Stimulated activated CD4-positive, alpha-beta T cell treated with anti-CD3 and anti-CD28 coated beads, TNF-alpha, amount 100 ng/mL, for 24 hours (primary cell): ENCODE measurements around the gene OR51B2.

Experiments
- DNase-seq, 3 experiments: peaks; one replicate each; pipeline ENCODE4 v3.0.0-alpha.2; 2020; ENCODE audit warnings: low read depth in 3 of 3

OR51B2 gene

DNA sequence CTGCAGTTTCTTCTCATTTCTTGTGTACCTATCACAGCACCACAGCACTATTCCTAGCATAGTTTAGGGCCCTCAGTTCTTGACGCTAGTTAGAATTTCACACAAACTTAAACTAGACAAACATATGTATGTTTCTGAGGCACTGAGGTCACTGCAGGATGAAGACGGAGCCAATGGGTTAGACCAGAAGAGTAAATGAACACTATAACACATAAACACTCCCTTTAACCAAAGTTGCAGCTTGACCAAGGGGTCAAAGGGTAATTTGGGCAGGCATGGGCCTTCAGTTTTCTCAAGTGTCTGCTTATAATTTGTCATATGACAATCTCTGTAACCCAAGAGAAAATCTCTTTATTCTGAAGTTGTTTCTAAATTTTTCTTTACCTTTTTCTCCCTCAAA, 41.5 kb downstream of the OR51B2 start:
- DNase-seq: no peak

DNA sequence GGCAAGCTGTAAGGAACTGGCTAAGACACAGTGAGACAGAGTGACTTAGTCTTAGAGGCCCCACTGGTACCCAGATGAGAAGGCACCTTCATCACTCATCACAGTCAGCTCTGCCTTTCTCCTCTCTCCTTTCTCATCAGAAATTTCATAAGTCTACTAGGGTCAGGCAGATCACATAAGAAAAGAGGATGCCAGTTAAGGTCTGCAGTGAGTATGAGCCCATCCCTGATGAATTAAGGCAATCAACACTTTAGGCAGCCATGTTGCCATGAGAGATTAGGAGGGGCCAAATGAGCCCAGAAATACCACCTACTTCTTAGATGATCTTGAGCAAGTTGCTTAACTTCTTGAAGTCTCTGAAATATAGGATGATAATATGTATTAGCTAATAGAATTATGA, 42.5 kb downstream of the OR51B2 start:
- no peak for DNase-seq

DNA sequence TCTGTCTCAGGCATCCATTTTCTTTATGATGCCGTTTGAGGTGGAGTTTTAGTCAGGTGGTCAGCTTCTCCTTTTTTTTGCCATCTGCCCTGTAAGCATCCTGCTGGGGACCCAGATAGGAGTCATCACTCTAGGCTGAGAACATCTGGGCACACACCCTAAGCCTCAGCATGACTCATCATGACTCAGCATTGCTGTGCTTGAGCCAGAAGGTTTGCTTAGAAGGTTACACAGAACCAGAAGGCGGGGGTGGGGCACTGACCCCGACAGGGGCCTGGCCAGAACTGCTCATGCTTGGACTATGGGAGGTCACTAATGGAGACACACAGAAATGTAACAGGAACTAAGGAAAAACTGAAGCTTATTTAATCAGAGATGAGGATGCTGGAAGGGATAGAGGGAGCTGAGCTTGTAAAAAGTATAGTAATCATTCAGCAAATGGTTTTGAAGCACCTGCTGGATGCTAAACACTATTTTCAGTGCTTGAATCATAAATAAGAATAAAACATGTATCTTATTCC, 43.5 kb downstream of the OR51B2 start:
- no peak for DNase-seq

DNA sequence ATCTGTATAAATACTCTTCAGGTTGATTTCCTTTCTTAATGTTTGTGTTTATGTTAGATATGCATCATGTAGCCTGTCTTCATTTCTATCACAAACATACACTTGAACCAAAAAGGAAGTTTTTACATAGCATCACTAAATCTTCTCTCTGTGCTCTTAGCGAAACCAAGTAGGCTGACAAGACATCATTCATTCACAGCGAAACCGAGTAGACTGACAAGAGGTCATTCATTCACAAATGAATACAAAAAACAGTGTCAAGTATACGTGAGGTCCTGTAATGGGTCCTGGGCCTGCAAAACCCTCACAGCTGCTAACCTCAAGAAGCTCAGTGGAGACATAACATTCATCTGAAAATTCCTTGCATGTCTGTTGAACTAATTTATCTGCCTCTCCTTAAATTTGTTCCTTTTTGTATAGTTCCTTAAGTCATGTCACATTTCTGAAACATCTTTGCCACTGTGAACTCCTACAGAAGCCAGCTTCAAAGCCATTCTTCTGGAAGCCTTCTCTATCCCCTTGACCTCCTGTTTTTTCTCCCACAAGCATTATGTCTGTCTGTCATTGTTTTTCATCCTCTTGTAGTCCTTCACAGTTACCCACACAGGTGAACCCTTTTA, 44.5 kb downstream of the OR51B2 start:
- DNase-seq: no peak

DNA sequence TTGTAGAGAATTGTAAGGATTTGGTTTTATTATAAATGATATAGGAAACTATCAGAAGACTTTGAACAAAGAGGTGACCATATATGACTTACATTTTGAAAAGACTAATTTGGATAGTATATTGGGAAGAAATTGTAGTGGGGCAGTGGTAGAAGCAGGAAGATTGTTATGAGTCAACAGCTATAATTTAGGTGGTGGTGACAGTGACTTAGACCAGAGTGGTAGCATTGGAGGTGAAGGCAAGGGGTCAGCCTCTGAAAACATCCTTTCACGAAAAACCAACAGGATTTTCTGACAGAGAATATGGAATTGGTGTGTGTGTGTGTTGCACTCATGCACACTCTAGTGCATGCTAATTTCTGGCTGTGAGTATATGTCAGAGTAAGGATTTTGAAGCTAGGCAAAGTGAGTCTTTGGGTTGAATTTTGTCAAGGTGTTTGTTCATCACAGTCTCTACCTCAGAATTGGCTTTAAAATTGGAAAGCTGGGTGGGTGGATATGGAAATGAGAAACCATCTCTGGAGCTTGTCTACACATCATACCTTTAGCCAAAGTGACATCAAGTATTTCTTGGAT, 46.2 kb downstream of the OR51B2 start:
- DNase-seq: no peak

DNA sequence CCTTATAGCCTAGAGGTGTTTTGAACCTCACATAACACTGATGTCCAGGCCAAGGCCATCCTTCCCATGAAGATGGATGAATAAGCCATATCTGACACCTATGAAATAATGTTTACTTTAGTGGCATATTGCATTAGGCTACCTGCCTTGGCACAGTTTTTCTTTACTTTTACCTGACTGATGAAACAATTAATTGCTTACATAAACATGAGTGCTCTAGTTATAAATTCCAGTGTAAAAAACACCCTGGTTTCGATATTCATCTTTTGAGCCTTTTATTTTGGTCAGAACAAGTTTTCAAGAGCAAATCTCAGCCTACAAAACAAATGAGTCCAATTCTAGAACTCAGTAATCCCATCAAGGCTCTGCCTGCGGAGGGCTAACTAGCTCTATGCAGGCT, 47.4 kb downstream of the OR51B2 start:
- DNase-seq: no peak

DNA sequence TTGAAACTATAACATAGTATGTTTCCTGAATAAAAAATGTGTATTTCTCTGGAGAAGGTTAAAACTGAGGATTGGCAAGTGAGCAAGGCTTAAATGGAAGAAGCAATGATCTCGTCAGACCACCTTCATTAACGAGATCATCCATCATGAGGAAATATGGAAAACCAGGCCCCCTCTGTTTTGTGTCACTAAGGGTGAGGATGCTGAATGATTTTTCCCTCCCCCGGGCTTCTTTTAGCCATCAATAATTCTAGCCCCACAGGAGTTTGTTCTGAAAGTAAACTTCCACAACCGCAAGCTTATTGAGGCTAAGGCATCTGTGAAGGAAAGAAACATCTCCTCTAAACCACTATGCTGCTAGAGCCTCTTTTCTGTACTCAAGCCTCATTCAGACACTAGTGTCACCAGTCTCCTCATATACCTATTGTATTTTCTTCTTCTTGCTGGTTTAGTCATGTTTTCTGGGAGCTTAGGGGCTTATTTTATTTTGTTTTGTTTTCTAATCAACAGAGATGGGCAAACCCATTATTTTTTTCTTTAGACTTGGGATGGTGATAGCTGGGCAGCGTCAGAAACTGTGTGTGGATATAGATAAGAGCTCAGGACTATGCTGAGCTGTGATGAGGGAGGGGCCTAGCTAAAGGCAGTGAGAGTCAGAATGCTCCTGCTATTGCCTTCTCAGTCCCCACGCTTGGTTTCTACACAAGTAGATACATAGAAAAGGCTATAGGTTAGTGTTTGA, 48.6 kb downstream of the OR51B2 start:
- DNase-seq: no peak

DNA sequence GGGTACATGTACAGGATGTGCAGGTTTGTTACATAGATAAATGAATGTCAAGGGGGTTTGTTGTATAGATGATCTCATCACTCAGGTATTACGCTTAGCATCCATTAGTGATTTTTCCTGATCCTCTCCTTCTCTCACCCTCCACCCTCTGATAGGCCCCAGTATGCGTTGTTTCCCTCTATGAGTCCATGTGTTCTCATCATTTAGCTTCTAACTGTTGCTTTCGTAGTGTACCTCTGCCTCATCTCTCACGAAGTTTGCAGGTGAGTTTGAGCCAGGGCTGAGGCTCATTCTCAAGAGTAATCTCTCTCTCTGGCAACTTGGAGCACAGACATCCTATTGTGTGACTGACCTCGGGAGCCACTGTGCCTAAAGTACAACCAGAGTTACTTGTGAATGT, 49.7 kb downstream of the OR51B2 start:
- DNase-seq: no peak
